Ishikawa (cell line): Measurements from ENCODE around the gene GUCY1B1.

ENCODE experiments used
- EP300 ChIP-seq: IDR thresholded peaks from 2 replicates; pipeline ENCODE4 v1.6.1; 2012; ENCODE audit warnings: borderline replicate concordance
- FOXM1 ChIP-seq: IDR thresholded peaks from 2 replicates; pipeline ENCODE4 v1.6.1; 2012; ENCODE audit warnings: low read depth, borderline replicate concordance
- TF ChIP-seq, protein P1 (sequence below): IDR thresholded peaks from 2 replicates; pipeline ENCODE4 v1.6.1; 2012; ENCODE audit warnings: low read depth, mild to moderate bottlenecking

DNA sequence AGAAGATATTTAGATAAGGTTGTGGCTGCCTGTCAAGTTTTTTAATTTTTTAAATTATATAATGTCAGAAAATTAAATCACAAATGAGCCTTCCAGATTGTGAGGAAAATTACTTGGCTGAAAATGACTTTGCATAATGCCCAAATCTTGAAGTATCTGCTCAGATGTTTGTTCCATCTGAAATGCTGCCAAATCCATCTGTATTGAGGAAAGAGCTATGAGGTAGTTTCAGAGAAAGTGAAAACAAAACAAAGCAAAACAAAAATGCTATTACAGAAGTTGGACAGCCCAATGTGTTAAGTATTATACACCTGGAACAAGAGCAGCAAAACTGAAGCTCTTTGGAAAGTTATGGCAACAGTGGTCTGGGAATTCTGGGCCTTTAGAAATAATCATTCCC, 23.3 kb upstream of the GUCY1B1 start:
- TF ChIP-seq, protein P1, sequence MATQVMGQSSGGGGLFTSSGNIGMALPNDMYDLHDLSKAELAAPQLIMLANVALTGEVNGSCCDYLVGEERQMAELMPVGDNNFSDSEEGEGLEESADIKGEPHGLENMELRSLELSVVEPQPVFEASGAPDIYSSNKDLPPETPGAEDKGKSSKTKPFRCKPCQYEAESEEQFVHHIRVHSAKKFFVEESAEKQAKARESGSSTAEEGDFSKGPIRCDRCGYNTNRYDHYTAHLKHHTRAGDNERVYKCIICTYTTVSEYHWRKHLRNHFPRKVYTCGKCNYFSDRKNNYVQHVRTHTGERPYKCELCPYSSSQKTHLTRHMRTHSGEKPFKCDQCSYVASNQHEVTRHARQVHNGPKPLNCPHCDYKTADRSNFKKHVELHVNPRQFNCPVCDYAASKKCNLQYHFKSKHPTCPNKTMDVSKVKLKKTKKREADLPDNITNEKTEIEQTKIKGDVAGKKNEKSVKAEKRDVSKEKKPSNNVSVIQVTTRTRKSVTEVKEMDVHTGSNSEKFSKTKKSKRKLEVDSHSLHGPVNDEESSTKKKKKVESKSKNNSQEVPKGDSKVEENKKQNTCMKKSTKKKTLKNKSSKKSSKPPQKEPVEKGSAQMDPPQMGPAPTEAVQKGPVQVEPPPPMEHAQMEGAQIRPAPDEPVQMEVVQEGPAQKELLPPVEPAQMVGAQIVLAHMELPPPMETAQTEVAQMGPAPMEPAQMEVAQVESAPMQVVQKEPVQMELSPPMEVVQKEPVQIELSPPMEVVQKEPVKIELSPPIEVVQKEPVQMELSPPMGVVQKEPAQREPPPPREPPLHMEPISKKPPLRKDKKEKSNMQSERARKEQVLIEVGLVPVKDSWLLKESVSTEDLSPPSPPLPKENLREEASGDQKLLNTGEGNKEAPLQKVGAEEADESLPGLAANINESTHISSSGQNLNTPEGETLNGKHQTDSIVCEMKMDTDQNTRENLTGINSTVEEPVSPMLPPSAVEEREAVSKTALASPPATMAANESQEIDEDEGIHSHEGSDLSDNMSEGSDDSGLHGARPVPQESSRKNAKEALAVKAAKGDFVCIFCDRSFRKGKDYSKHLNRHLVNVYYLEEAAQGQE, result no peak
- TF ChIP-seq FOXM1 (no peak), EP300 (no peak)
